Stimulated activated CD8-positive, alpha-beta memory T cell treated with anti-CD3 and anti-CD28 coated beads, Interleukin-4, amount 100 ng/mL, for 4 hours (primary cell): ENCODE results near the gene MIPOL1.

ENCODE experiments used
- DNase-seq, 2 donors: peaks; one replicate each; pipeline ENCODE4 v3.0.0-alpha.2; 2020; ENCODE audit warnings: low read depth in 2 of 2, low spot score in 1 of 2

MIPOL1 gene

DNA sequence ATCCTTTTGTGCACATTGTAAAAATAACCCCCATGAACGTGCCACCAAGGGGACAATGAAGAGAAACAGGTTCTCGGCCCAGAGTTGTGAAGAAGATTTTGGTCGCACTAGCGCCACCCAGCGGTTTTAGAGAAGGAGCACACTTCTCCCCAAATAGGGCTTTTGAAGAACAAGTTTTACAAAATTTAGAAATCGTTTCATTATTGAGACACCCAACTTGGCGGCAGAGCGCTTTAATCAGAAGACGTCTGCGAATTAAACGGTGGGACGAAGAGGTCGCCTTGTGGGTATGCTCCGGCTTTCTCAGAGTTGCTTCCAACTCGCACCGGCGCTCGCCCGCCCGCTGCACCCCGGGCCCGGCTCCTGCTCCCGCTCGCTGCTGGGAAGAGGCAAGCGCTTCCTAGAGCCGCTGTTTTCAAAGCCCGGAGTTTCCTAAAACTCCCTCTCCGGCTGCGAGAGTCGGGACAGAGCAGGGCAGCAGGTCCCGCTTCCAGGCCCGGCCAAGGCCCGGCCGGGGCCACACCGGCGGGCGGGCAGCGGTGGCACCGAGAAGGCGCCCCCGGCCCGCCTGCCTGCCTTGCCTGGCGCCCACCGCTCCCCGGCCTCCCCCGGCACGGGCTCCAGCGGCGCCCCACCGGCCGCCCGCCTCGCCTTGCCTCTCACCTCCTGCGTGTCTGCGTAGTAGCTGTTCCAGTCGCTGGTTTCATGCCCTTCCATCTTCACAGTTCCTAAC lies 396.7 kb downstream of the MIPOL1 start:
- DNase-seq = no peak

DNA sequence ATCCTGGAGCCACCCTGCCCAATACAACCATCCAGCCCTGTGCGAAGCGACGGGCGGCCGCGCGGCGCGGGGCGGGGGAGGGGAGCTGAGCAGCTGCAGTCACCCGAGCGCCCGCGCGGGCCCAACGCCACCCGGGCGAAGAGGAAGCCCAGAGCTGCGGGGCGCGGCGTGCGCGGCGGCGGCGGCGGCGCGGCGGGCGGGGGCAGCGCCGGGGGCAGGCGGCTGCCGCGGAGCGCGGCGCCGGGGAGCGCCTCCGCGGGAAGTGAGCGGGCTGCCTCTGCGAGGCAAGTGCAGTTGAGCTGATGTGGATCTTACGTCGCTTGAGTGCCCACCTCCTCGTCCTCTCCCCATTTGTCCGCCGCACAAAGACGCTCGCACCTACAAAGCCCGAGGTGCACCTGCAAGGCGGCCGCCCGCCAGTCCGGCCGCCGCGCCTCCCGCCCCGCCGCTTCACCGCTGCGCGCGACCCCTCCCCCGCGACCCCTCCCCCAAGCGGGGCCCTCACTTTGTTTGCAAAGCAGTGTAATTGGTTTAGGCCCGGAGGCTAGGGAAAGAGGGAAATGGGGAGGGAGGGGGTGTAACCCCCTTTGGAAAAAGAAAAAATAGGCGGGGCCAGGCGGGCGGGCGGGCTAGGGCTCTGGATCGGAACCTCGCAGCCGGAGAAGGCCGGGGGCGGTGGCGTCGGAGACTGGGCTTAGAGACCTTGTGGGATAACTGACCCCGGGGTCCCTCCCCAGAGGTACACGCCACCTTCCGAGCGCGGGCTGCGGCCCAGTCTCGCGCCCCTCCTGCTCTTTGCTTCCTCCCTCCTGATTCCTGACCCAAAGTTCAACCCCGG lies 397.5 kb downstream of the MIPOL1 start, which contains the start of the genes FOXA1 and TTC6:
Gene FOXA1, minus strand, starts transcription at position 279 of the 838 bp plus-strand sequence. Its CDS starts 277 bp downstream, at position 2.
Gene TTC6, plus strand, starts transcription at position 659 of the 838 bp plus-strand sequence. CDS start 26,436 bp downstream, outside the sequence.
- DNase-seq = no peak

DNA sequence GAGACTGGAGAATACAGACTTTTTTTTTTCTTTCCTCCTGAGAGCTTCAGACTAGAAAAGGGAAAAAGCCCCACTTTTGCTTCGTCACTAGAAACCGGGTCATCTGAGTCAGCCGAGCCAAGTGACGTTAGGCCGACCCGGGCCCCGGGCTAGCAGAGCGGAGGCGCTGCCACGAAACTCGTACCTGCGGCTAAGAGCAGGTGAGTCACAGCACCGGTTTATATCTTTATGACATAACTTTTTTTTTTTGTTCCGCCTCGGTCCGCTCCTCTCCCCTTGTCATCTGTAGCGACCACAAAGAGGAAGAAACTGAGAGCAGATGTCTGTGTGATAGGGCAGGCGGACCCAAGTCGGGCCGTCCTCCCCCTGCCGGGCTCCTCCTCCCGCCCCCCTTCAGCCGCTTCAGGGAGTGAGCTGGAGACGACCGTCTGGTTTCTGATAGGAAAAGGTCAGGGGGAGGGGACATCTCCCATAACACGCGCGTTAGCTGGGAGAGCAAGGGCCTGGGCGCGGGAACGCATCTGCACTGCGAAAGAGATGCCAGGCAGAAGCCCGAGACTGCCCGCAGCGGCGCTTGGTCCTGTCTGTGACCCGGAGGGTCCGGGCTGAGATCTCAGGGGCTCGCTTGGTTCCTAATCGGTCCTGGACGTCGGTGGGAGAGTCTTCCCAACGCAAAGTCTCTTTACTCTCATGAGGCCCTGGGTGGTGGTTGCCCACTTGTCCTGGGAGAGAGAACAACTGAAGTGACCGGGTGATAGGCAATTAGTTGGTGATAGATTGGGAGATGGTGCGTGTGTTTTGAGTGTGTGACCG lies 398.3 kb downstream of the MIPOL1 start:
- DNase-seq = peak in 1 of 2 donors; percentile 24

DNA sequence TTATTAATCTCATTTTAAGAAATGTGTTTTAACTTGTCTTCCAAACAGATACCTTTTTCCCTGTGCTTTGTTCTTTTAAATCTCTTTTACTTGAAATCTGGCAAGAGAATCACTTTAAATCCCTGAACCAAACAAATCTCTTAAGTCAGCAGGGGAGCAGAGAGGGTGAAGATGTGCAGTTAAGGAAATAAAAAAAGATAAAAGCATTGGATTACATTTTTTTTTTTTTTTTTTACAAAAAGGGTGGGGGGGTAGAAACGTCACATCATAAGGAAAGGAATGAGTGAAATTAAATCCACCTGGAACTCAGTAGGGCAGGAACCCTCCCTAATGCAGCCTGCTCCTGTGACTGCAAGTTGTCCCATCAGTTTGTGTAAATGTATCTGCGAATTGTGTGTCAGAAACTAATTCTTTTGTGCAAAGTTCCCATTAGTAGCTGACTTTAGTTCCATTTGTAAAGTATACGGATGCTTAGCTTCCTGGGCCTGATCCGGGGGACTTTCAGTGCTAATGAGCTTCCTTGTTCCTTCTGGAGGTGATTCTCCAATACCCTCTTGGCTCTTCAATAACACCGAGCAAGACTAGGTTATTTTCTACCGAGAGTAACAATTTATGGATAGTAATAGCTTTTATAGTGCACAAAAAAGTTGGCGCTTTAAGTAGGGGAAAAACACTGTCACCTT lies 399.2 kb downstream of the MIPOL1 start:
- DNase-seq = no peak

DNA sequence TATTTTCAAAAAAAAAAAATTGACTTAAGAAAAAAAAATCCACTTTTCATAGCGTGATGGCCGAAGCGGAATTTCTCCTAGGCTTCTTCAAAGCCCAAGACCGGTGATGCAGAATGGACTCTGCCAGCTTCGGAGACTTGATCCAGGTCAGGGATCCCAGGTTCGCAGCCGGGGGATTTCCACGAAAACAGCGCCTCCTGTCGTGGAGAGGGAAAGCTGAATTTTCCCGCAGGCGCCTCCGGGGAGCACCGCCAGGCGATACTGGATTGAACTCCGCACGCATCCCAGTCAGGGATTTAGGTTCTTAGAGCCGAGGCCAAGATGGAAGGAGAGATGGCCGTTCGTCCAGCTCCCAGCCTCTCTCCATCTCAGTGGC lies 399.8 kb downstream of the MIPOL1 start:
- no peak for DNase-seq

DNA sequence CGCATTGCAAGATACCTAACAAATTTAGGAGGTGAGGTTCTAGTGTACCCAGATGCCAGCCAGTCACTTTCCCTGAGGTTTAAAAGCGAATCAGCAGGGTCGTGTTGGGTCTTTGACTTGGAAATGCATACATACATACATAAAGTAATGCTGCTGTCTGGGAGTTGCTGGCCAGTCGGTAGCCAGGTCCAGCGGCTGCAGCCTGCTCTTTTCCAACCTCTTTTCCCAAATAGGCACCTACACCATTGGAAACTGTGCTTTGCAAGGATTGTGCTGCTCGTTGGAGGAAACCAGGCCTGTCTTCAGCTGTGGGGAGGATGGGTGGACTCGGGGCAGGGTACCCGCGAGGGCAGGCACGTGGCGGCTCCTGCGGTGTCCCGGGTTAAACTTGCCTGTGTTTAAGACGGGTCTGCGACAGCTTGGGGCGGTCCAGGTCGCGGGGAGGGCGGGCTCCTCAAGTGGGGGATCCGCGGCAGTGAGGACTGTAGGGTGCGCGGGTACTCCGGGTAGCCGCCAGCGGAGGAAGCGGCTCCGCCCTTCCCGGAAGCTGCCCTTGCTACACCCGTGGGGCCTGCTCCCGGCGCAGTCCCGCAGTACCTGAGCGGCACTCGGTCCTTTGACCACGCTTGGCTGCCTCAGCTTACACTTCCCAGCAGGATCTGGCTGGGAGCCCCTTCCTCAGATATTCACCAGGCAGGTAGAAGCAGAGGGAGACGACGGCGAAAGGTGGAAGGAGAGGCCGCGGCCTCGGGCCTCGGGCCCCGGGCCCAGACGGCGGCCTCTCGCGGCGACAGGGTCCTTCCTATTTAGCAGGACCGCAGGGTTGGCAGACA lies 400.4 kb downstream of the MIPOL1 start:
- DNase-seq = no peak

DNA sequence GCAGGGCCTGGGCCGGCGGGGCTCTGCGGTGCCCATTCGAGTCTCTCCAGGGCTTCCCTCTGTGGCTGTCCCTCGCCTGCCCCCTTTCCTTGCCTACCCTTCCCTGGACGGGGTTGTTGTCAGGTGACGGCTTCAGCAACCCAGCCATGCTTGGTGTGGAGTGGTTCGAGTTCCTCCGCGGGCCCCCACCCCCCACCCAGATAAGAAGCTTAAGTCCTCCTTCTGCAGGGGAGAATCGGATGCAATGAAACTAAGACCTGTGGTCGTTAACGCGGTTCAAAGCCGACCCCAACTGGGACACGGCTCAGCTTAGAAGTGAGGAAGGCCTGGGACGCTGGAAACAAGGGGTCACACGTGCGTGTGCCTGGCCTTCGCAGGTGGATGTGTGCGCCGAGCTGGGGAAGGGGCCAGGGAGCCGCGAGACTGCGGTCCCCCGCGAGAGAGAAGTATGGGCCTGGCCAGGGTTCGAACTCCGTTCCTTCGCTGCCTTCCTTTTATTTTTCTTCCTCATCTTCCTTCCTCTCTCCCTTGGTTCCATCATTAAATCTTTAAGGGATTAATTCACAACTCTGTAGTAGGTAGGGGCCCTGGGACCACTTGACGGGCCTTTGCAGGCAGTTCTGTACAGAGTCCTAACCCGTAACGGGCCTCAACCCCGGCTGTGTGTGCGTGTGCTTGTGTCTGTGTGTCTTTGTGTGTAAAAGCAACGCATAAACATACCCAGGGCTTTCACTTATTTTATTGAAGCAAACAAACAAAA lies 401.2 kb downstream of the MIPOL1 start:
- no peak for DNase-seq

DNA sequence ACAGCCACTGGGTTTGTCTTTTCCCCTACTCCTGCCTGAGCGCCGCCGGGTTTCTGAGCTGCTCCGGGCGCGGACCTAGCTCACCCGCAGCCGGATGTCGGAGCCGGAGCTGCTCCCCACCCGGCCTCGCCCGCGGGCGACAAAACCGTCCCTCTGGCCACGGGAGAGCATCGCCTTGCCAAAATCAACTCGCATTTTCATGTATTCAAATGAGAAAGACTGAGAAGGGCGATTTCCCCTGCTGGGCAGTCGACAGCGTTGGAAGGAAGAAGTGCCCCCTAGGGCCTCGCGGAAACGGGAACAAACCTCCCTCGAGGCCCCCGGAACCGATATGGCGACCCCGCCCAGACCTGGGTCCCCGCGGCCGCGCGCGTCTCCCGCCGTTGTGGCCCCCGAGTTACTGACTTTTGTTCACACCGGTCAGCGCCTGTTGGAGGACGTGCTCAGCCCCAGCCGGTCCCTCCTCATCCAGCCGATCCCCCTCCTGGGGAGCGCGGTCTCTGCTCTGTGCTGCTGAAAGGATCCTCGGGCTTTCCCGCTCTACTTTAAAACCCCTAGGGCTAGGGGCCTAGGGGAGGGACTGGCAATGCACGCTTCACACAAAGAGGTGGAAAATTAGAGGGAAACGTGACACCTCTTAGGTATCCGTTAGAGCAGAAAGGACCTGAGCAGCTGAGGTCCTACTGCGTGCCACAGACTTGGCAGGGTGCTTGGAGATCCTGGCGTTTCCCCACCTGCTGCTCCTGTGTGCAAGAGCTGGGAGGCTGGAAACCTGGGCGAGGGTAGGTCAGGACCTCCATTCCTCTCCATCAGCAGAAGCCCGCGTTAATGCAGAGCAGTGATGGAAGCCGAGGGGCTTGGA lies 402.0 kb downstream of the MIPOL1 start:
- no peak for DNase-seq

DNA sequence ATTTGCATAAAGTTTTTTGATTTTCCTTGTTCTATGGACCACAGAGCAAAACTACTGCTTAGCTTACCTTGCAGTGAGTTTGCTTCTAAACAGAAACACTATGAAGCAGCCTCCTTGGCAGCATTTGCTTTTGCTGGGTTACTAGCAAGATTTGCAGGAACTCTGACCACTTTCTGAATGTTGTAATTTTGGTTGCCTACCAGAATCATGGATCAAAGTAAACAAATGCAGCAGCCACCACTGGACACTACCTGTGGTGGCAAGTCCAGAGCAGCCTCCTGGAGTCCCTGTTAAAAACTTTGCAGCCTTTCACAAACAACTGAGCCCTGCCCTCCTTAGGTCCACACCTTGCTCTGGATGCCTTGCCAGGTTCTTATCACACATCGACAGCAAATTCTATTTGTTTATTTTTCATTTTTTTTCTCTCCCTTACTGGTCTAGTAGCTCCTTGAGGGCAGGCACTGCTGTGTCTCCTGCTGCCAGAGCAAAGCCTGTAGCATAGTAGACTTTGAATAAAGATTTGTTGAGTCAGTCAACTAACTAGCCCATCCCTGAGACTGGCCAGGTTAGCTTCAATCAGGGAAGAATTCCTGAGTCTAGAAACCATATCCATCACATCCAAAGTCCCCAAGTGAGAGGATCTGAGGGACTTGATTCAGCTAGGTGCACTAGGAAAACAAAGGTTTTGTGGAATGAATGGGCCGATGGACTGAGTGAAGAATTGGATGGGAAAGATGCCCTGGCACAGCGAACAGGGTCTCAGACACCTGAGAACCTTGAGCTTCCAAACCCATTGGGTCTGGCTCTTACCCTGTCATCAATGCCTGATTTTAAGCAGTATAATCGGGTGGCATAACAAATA lies 403.4 kb downstream of the MIPOL1 start:
- DNase-seq = no peak

DNA sequence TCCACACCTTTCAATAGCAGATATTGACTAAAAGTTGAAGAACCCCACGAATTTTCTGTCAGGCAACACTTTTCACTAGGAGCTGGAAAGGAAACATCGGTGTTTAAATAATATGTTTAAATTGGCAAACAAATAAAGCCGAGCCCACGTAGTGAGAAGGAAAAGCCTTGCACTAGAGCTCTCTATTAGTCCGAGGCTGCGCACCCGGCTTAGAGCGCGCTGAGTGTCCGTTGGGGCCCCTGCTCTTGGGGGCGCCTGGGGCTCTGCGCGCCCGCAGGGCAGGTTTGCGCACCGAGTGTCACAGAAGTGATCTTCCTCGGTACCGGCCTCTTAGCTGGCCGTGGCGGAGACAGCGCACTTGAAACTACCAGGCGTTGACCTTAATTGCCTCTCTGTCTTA lies 404.1 kb downstream of the MIPOL1 start:
- no peak for DNase-seq
